ENCODE data around the gene MICALL2. TPM values are rescaled to one million over a fixed set of nuclear protein-coding genes. Genes with fewer than 3 reads are reported as not detected.

Gene MICALL2
- total RNA-seq: 10 to 100 TPM in 3 of 4 donors, 1 to 10 TPM in 1; 9.1 to 18.3 (median 14.6) TPM

DNA sequence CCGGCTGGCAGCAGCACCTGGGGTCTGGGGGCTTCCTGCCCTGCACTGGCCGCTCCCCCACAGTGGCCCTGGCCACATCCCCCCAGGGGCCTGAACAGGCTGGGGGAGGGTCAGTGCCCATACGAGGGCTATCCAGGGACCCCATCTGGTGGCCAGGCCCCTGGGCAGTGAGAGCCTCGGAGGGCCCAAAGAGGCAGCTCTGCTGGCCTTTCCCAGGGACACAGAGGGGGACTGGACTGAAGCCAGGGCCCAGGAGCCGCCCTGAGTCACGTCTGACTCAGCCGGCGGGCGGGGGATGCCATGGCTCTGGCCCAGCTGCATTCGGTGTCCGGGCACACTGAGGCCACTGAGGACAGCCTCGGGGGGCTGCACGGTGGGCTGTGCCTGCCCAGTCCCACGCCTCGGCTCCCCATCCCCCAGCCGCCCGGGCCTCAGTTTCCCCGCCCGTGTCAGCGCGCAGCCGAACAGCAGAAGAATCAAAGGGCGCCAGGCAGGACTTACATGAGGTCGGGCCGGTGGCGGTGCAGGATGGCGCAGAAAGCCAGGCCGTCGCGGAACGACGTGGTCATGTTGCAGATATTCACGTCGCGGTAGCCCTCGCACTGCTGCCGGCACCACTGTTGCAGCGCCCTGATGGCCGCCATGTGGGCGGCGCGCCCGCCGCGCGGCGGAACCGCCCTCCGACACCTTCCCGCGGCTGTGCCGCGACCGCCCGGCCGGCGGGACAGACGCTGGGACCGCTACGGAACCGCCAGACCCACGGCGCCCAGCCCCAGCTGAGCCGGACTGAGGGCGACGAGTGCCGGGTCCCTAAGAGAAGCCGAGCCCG is at the start of gene MICALL2:
TSS of gene MICALL2 (minus strand) at position 788 of the 829 bp plus-strand sequence. CDS start at position 644, 144 bp downstream.
- H3K9me3 ChIP-seq: no peaks in the 10 kb centered on the region
- H3K4me1 ChIP-seq: peaks cover 56 to 95% (median 92%) of the 10 kb centered on the region in 4 donors
- no peaks in the 10 kb centered on the region for H3K36me3 ChIP-seq
- no peaks in the 10 kb centered on the region for H3K27me3 ChIP-seq
- 1% methylated on average over 18 of the region's 69 CpGs for WGBS
- peak within 1 kb of the TSS; percentile 82 to 91 (median 88) for H3K27ac ChIP-seq (replicated peaks in 1 of 4)
- no peak for DNase-seq (ENCODE audit: extremely low spot score)
- TF ChIP-seq POLR2A (IDR thresholded peaks at IDR 0.05; ENCODE audit: low read depth): peak; percentile 87
- peak; percentile 85 to 91 for TF ChIP-seq POLR2AphosphoS5 (IDR thresholded peaks at IDR 0.05)
- no peak for TF ChIP-seq CTCF (IDR thresholded peaks at IDR 0.05)
- intact Hi-C loops (cut with DNase I): no loop called here
- peak within 1 kb of the TSS; percentile 73 to 85 (median 78) for H3K4me3 ChIP-seq

DNA sequence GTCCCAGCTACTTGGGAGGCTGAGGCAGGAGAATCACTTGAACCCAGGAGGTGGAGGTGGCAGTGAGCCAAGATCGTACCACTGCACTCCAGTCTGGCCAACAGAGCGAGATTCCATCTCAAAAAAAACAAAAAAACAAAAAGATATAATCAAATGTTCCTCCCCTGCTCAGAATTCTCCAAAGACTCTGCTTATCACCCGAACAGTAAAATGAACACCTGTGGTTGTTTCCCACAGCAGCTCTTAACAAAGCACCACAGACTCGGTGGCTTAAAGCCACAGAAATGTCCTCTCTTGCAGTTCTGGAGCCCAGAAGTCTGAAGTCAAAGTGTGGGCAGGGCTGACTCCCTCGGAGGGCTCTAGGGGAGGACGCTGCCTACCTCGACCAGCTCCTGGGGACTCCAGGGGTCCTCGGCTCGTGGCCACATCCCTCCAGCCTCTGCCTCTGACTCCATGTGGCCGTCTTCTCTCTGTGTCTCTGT is 49.0 kb upstream of the MICALL2 start:
- 71% methylated on average over 10 of the region's 10 CpGs for WGBS
- H3K27ac ChIP-seq (replicated peaks in 1 of 4): no peak overlapping the region
- no peak for TF ChIP-seq POLR2AphosphoS5 (IDR thresholded peaks at IDR 0.05)
- no peak for TF ChIP-seq EP300 (IDR thresholded peaks at IDR 0.05)
- TF ChIP-seq CTCF (IDR thresholded peaks at IDR 0.05): no peak
- no peak for TF ChIP-seq POLR2A (IDR thresholded peaks at IDR 0.05; ENCODE audit: low read depth)
- intact Hi-C loops (cut with DNase I): no loop called here
- no peaks in the 10 kb centered on the region for H3K9me3 ChIP-seq
- H3K4me3 ChIP-seq: no peak overlapping the region
- no peaks in the 10 kb centered on the region for H3K36me3 ChIP-seq
- peaks cover 13 to 22% (median 21%) of the 10 kb centered on the region in 4 donors for H3K4me1 ChIP-seq
- DNase-seq (ENCODE audit: extremely low spot score): no peak
- H3K27me3 ChIP-seq: peaks cover 0 to 7% (median 0%) of the 10 kb centered on the region in 4 donors

- Histone ChIP-seq H3K9me3 (no peaks in the 10 kb centered on the region), H3K27ac (replicated peaks in 1 of 4) (no peak overlapping the region), H3K27me3 (no peaks in the 10 kb centered on the region), H3K4me1 (peaks cover 20 to 41% (median 39%) of the 10 kb centered on the region in 4 donors), H3K4me3 (no peak overlapping the region), H3K36me3 (peaks cover 5 to 21% (median 20%) of the 10 kb centered on the region in 4 donors)
- DNase-seq (ENCODE audit: extremely low spot score): no peak
- intact Hi-C loops (cut with DNase I): no loop called here
- 64% methylated on average over 17 of the region's 35 CpGs for WGBS
- no peak for TF ChIP-seq EP300 (IDR thresholded peaks at IDR 0.05)
- TF ChIP-seq CTCF (IDR thresholded peaks at IDR 0.05): no peak
- no peak for TF ChIP-seq POLR2AphosphoS5 (IDR thresholded peaks at IDR 0.05)
- TF ChIP-seq POLR2A (IDR thresholded peaks at IDR 0.05; ENCODE audit: low read depth): no peak
Measured at GRCh38 chr7:1505731-1506550, 46.7 kb upstream of the MICALL2 start.

GRCh38 chr7:1503816-1504775 is 44.8 kb upstream of the MICALL2 start, which contains the start of gene INTS1:
INTS1 (minus strand) TSS chr7:1504389; CDS start chr7:1503960, 429 bp downstream.
- WGBS: 1% methylated on average over 38 of the region's 118 CpGs
- peak; percentile 84 to 97 for TF ChIP-seq POLR2AphosphoS5 (IDR thresholded peaks at IDR 0.05)
- peak; percentile 98 to 99 (median 98) for TF ChIP-seq CTCF (IDR thresholded peaks at IDR 0.05)
- TF ChIP-seq EP300 (IDR thresholded peaks at IDR 0.05): no peak
- H3K36me3 ChIP-seq: peaks cover 17 to 40% (median 38%) of the 10 kb centered on the region in 4 donors
- peak within 1 kb of the TSS; percentile 71 to 82 (median 74) for H3K27ac ChIP-seq (replicated peaks in 1 of 4)
- peaks cover 20 to 41% (median 39%) of the 10 kb centered on the region in 4 donors for H3K4me1 ChIP-seq
- H3K4me3 ChIP-seq: peak within 1 kb of the TSS; percentile 95 to 100 (median 98)
- intact Hi-C loops (cut with DNase I): loop anchor here (5.0 kb wide), 1 partner anchor 68 kb away; the partner anchor contains the start of gene PSMG3
- no peaks in the 10 kb centered on the region for H3K27me3 ChIP-seq
- no peaks in the 10 kb centered on the region for H3K9me3 ChIP-seq
- peak; percentile 97 for DNase-seq (ENCODE audit: extremely low spot score)
